Neutrophil (primary cell): Measurements from ENCODE around the gene VSX1.

ENCODE experiments used
- H3K27ac ChIP-seq: fragments of 200-600 bp; sonication (generic); 2 replicates; pipeline ENCODE4 v1.5.1; 2016; ENCODE audit warnings: mild to moderate bottlenecking, moderate library complexity
- H3K27me3 ChIP-seq: fragments of 200-600 bp; sonication (generic); 2 replicates; pipeline ENCODE4 v1.6.0; 2016; ENCODE audit warnings: mild to moderate bottlenecking
- H3K36me3 ChIP-seq: fragments of 200-600 bp; sonication (generic); 2 replicates; pipeline ENCODE4 v1.5.1; 2017
- H3K4me1 ChIP-seq, 2 experiments: fragments of 200-600 bp in 1 of 2; sonication (generic) in 1 of 2; 1 replicate in 1 of 2; 2 replicates in 1 of 2; pipeline versions ENCODE4 v1.5.1 to v1.6.1; 2013 to 2016; ENCODE audit warnings: low read depth in 1 of 2, low read length in 1 of 2, mild to moderate bottlenecking in 1 of 2, moderate library complexity in 1 of 2; ENCODE audit not compliant: control insufficient read depth in 1 of 2, insufficient read depth in 1 of 2
- H3K4me3 ChIP-seq, 2 experiments: fragments of 200-600 bp in 1 of 2; sonication (generic) in 1 of 2; 1 replicate in 1 of 2; 2 replicates in 1 of 2; pipeline ENCODE4 v1.5.1; 2013 to 2016; ENCODE audit warnings: low read depth in 1 of 2, low read length in 1 of 2, mild to moderate bottlenecking in 1 of 2, moderate library complexity in 1 of 2
- H3K9me3 ChIP-seq: fragments of 200-600 bp; sonication (generic); 2 replicates; pipeline ENCODE4 v1.5.1; 2016
- CTCF ChIP-seq: fragments of 200-600 bp; sonication (generic); IDR thresholded peaks from 2 replicates; pipeline ENCODE4 v1.5.1; 2016; ENCODE audit warnings: antibody characterized with exemption

Gene VSX1

GRCh38 chr20:25050082-25050481 is 31.9 kb downstream of the VSX1 start:
- no peak overlapping the region for H3K4me3 ChIP-seq
- TF ChIP-seq CTCF: no peak
- peaks cover 32 to 36% of the 10 kb centered on the region in 2 experiments for H3K4me1 ChIP-seq
- H3K9me3 ChIP-seq: no peaks in the 10 kb centered on the region
- H3K36me3 ChIP-seq: peaks cover 12% of the 10 kb centered on the region
- H3K27me3 ChIP-seq: no peaks in the 10 kb centered on the region
- H3K27ac ChIP-seq: no peak overlapping the region

- Histone ChIP-seq H3K36me3 (peaks cover 12% of the 10 kb centered on the region), H3K9me3 (no peaks in the 10 kb centered on the region), H3K27ac (no peak overlapping the region), H3K27me3 (no peaks in the 10 kb centered on the region), H3K4me3 (no peak overlapping the region), H3K4me1 (peaks cover 37 to 41% of the 10 kb centered on the region in 2 experiments)
- no peak for TF ChIP-seq CTCF
Measured at GRCh38 chr20:25049261-25050060, 32.5 kb downstream of the VSX1 start.

GRCh38 chr20:25048519-25048952 is 33.4 kb downstream of the VSX1 start:
- peaks cover 12% of the 10 kb centered on the region for H3K36me3 ChIP-seq
- H3K4me1 ChIP-seq: peaks cover 33 to 41% of the 10 kb centered on the region in 2 experiments
- no peak overlapping the region for H3K27ac ChIP-seq
- no peak overlapping the region for H3K4me3 ChIP-seq
- no peaks in the 10 kb centered on the region for H3K9me3 ChIP-seq
- TF ChIP-seq CTCF: no peak
- H3K27me3 ChIP-seq: no peaks in the 10 kb centered on the region

- H3K9me3 ChIP-seq: no peaks in the 10 kb centered on the region
- H3K36me3 ChIP-seq: peaks cover 12% of the 10 kb centered on the region
- no peak for TF ChIP-seq CTCF
- peaks cover 33 to 43% of the 10 kb centered on the region in 2 experiments for H3K4me1 ChIP-seq
- H3K27ac ChIP-seq: no peak overlapping the region
- no peak overlapping the region for H3K4me3 ChIP-seq
- no peaks in the 10 kb centered on the region for H3K27me3 ChIP-seq
Measured at GRCh38 chr20:25047766-25048165, 34.2 kb downstream of the VSX1 start.

GRCh38 chr20:25046736-25047666 is 34.9 kb downstream of the VSX1 start:
- Histone ChIP-seq H3K4me1 (peaks cover 40 to 50% of the 10 kb centered on the region in 2 experiments), H3K27ac (peak overlapping the region; percentile 17), H3K36me3 (peaks cover 12% of the 10 kb centered on the region), H3K4me3 (no peak overlapping the region), H3K9me3 (no peaks in the 10 kb centered on the region), H3K27me3 (no peaks in the 10 kb centered on the region)
- TF ChIP-seq CTCF: no peak
